ENCODE results near the gene NTN1.
"Not testable (repeated sequence)": the region's sequence is repeated elsewhere in the genome, so short reads cannot be mapped to it uniquely, and the experiment has no call there.

NTN1 gene

GRCh38 chr17:9090641-9091096, 69.4 kb downstream of the NTN1 start:
- no peak for ATAC-seq

GRCh38 chr17:9094193-9094592, 72.9 kb downstream of the NTN1 start:
- no peak for ATAC-seq

DNA sequence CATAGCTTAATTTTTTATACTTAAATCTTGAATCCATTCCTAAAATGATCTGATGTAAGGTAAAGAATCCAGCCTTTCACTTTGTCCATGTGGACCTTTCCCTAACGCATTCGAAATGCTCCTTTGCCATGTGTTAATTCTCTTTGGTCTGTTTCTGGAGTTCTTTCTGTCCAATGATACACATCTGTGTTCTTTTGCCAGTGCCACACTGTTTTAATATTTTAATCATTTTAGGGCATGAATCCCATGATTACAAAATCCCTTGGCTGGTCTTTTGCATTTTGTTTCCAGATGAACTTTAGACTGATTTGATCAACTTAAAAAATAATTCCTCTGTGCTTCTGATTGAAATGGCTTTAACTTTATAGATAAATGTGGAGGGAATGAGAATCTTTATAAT, 74.1 kb downstream of the NTN1 start:
- ATAC-seq: no peak

DNA sequence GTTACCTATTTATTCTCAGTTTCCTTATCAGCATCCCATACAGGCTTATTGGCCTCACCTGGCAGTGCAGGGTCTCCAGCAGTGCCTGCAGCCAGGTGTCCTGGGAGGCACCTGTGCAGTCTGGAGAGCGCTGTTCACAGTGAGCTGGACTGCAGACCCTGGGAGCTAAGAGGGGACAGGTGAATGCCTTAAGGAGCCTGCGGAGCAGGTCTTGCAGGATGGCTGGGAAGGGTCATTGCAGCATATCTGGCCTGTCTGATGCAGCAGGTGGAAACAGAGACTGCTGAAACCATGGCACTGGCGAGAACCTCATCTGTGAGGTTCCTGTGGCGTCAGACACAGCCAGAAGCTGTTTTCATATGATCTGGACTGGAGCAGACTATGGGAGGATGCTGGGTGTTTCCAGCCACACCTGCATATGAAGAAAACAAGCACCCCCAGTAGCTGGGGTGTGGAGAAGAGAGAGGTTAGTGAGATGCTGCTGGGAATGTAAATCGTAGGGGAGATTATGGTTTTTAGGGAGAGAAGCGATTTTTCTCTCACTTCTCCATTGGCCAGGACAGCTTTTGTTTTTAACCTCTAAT, 77.0 kb downstream of the NTN1 start:
- no peak for ATAC-seq

DNA sequence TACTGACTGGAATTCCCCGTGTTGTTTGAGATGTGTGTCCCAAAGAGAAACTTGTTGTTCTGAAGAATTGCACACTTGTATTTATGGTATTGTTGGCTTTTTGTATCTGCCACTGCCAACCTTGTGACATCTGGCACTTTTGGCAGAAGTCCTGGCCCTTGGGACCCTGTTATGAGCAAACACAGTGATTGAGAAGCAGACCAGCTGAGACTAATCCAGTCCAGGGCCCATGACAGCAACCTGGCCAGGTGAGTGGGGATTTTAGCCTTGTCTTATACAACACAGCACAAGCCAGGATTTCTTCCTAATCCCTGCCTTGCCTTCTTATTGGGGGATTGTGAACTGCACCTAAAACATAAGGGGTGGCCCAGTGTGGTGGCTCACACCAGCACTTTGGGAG, 80.0 kb downstream of the NTN1 start:
- no peak for ATAC-seq

- not testable (repeated sequence) for ATAC-seq
These were observed 81.9 kb downstream of the NTN1 start for GRCh38 chr17:9103193-9103592.

- no peak for ATAC-seq
These were observed 83.2 kb downstream of the NTN1 start for GRCh38 chr17:9104370-9105041.

- ATAC-seq: no peak
These were observed 84.0 kb downstream of the NTN1 start for GRCh38 chr17:9105068-9105868.

- not testable (repeated sequence) for ATAC-seq
These were observed 85.0 kb downstream of the NTN1 start for GRCh38 chr17:9106278-9106677.

GRCh38 chr17:9107527-9107926, 86.2 kb downstream of the NTN1 start:
- ATAC-seq: no peak

GRCh38 chr17:9108146-9108545, 86.8 kb downstream of the NTN1 start:
- no peak for ATAC-seq

GRCh38 chr17:9109933-9110332, 88.6 kb downstream of the NTN1 start:
- ATAC-seq: no peak

- no peak for ATAC-seq
These were observed 89.2 kb downstream of the NTN1 start for GRCh38 chr17:9110501-9110900.

DNA sequence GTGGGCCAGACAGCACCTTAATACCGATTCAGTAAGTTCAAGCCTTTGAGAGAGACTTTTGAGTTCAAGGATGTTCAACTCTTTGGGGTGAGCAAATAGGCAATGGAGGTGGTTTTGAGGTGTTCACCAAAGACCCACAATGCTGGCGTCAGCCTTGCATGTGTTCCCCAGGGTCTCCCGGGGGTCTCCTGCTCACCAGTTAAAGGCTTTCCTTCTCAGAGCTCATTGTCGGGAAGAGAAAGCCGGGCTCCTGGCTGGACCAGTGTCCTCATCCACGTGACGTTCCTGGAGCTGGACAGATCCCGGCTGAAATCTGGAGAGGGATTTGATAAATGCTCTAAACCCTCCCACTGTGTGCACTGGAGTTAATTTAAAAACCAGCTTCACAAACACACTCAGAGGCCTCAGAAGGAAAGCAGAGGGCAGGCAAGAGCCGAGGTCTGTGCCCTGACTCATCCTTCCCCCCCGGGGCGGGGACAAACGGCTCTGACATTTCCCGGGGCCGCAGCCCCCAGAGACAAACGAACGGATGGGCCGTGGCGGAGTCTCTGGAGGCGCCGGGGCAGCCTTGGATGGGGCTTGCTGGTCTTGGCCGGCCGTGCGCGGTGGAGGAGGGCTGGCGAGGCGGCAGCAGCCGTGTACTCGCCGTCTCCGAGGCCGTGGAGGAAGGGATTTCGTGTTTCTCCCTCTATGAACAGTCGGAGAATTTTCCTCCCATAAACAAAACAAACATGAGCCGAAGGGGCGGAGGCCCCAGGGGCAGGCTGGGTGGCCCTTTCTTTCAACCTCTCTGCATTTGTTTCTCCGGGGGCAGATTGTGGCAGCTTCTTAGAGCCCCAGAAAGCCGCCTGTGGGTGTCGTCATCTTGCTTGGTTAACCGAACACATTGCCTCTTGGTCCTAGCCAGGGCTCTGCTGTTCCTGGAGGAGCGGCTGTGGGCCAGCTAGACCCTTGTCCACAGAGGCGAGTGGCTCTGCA, 94.2 kb downstream of the NTN1 start:
- peak; percentile 38 for ATAC-seq

GRCh38 chr17:9116311-9116835, 95.1 kb downstream of the NTN1 start:
- no peak for ATAC-seq

GRCh38 chr17:9116861-9117568, 95.7 kb downstream of the NTN1 start:
- ATAC-seq: no peak

GRCh38 chr17:9120471-9120870, 99.2 kb downstream of the NTN1 start:
- no peak for ATAC-seq

DNA sequence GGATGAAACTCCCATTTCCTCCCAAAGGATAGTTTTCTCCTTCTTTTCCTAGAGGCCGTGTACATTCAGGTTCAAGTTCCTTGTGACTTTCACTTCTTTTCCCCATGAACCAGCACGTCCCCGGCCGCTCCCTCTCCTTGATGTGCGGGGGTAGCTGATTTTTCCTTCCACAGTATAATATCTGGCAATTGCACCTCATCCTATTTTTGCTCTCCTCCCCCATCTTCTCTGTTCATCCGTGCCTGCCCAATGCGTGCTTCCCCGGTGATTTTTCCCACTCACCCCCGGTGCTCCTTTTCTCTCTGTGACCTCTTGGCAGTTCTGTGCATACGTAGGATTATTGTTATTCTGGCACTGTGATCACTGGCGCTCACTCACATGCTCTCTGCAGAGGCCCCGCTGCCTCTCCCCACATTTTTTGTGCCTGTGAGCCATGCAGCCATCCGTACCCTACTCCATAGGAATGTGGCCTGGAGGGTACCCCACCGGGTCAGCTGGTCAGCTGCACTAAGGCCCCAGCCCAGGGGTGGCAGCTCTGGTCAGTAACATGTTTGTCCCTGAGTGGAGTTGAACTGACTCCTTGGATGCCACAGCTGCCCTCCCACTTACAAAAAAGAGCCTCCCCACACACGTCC, 100.0 kb downstream of the NTN1 start:
- no peak for ATAC-seq

- no peak for ATAC-seq
These were observed 102.6 kb downstream of the NTN1 start for GRCh38 chr17:9123594-9124553.

GRCh38 chr17:9124554-9124935, 103.2 kb downstream of the NTN1 start:
- no peak for ATAC-seq
